Lung (tissue), 12 donors: ENCODE measurements around the gene CASS4. TPM values are rescaled to one million over a fixed set of nuclear protein-coding genes. Genes with fewer than 3 reads are reported as not detected.

Source experiments
- ATAC-seq: fragments of 200-7000 bp; cut with Tn5 transposase; one replicate; pipeline ENCODE4 v1.9.1; 2020; ENCODE audit warnings: moderate number of reproducible peaks; ENCODE audit not compliant: insufficient read depth, low FRiP score
- DNase-seq, 3 donors: peaks; one replicate each; pipeline ENCODE4 v3.0.0-alpha.2; 2013 to 2017
- H3K27ac ChIP-seq, 2 donors: one replicate each; pipeline ENCODE4 v1.5.1; 2013; ENCODE audit warnings: mild to moderate bottlenecking in 2 of 2, moderate library complexity in 2 of 2, control low read depth in 1 of 2, inconsistent platforms in 1 of 2, low read depth in 1 of 2, low read length in 1 of 2
- H3K27me3 ChIP-seq, 3 donors: one replicate each; pipeline ENCODE4 v1.5.1; 2013; ENCODE audit warnings: low read length in 2 of 3; ENCODE audit not compliant: control insufficient read depth in 3 of 3, insufficient read depth in 3 of 3
- H3K36me3 ChIP-seq, 4 donors: one replicate each; pipeline ENCODE4 v1.5.1; 2013; ENCODE audit warnings: low read length in 4 of 4, mild to moderate bottlenecking in 1 of 4, moderate library complexity in 1 of 4; ENCODE audit not compliant: control insufficient read depth in 4 of 4, insufficient read depth in 4 of 4
- H3K4me1 ChIP-seq, 5 donors: one replicate each; pipeline ENCODE4 v1.5.1; 2013; ENCODE audit warnings: low read length in 5 of 5, mild to moderate bottlenecking in 2 of 5, moderate library complexity in 1 of 5; ENCODE audit not compliant: control insufficient read depth in 5 of 5, insufficient read depth in 5 of 5
- H3K4me3 ChIP-seq: one replicate; pipeline ENCODE4 v1.5.1; 2013; ENCODE audit warnings: mild to moderate bottlenecking, control low read depth, moderate library complexity
- H3K9ac ChIP-seq, 2 donors: one replicate each; pipeline ENCODE4 v1.5.1; 2013; ENCODE audit warnings: low read length in 2 of 2, control low read depth in 1 of 2; ENCODE audit not compliant: insufficient read depth in 1 of 2
- H3K9me3 ChIP-seq, 4 donors: one replicate each; pipeline ENCODE4 v1.5.1; 2013; ENCODE audit warnings: low read length in 3 of 4, mild to moderate bottlenecking in 1 of 4, moderate library complexity in 1 of 4; ENCODE audit not compliant: control insufficient read depth in 4 of 4, insufficient read depth in 3 of 4
- CTCF ChIP-seq: IDR thresholded peaks from 2 replicates; pipeline ENCODE4 v1.5.1; 2012; ENCODE audit warnings: mild to moderate bottlenecking; ENCODE audit errors: control extremely low read depth, extremely low read depth
- WGBS, 2 donors: extraction: QIAGEN DNeasy Blood & Tissue Kit; methylation state at CpG; one replicate each; pipeline ENCODE4 v1.1.7; 2013; 5-methylcytosine and 5-hydroxymethylcytosine counted together
- polyA plus RNA-seq, 2 donors: library from polyadenylated mRNA; stranded (reverse); fragments of 200-250 nt; gene quantifications; one replicate each; pipeline ENCODE4 v1.2.1, GENCODE V29; 2013
- total RNA-seq, 2 donors: library from RNA; depleted of rRNA in 1 of 2; stranded (reverse); fragments of >200 nt in 1 of 2; gene quantifications; one replicate each; pipeline ENCODE4 v1.2.1, GENCODE V29; 2014 to 2021
- donor health status: control.
- donor health status: control.
- donor health status: Bipolar disorder and iron deficiency.
- donor health status: healthy.
- donor health status: DM: yes; HTN: yes; CAD: no.

The CASS4 gene
- total and polyA plus RNA-seq, 4 donors = 4.5 to 30.7 (median 14.8) TPM

- no peak for TF ChIP-seq CTCF
- H3K9me3 ChIP-seq = no peaks in the 10 kb centered on the region
- H3K4me3 ChIP-seq = no peak overlapping the region
- 20 to 31% methylated on average over 1 of the region's 1 CpG for WGBS, 2 donors
- DNase-seq = peak in 2 of 3 donors; percentile 16 to 67
- no peak overlapping the region for H3K9ac ChIP-seq
- ATAC-seq = no peak
- H3K27ac ChIP-seq = no peak overlapping the region
- no peaks in the 10 kb centered on the region for H3K27me3 ChIP-seq
- H3K36me3 ChIP-seq = peaks cover 0 to 11% (median 8%) of the 10 kb centered on the region in 4 donors
- H3K4me1 ChIP-seq = peaks cover 0 to 2% (median 0%) of the 10 kb centered on the region in 5 donors
These were observed 31.7 kb upstream of the CASS4 start for GRCh38 chr20:56380375-56380774.

DNA sequence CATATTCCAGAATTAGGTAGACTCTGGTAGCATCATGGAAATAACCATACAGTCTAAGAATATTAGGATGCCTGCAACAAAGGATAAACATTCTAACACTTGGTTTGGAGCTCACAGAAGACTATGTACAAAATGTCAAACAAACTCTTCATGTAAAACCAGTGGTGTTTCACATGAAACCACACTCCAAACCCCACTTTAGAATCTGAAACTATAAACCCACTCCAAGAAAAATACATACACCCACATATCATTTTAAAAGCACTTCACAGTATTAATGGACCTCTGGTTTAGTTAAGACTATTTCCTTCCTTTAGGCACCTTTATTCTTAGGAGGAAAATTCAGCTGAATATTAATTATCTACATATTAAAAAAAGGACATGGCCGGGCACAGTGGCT is 30.6 kb upstream of the CASS4 start:
- no peak for ATAC-seq

GRCh38 chr20:56382696-56383095 is 29.4 kb upstream of the CASS4 start:
- 76 to 88% methylated on average over 4 of the region's 4 CpGs for WGBS, 2 donors
- Histone ChIP-seq H3K4me1 (peaks cover 0 to 2% (median 0%) of the 10 kb centered on the region in 5 donors), H3K9me3 (no peaks in the 10 kb centered on the region), H3K9ac (no peak overlapping the region), H3K27ac (no peak overlapping the region), H3K27me3 (no peaks in the 10 kb centered on the region), H3K36me3 (peaks cover 0 to 20% (median 13%) of the 10 kb centered on the region in 4 donors), H3K4me3 (no peak overlapping the region)
- no peak for ATAC-seq
- peak in 1 of 3 donors; percentile 23 for DNase-seq
- no peak for TF ChIP-seq CTCF

More for the DNA sequence above, 30.6 kb upstream of the CASS4 start:
- H3K4me1 ChIP-seq = peaks cover 0 to 2% (median 0%) of the 10 kb centered on the region in 5 donors
- no peak overlapping the region for H3K27ac ChIP-seq
- no peaks in the 10 kb centered on the region for H3K27me3 ChIP-seq
- no peak for TF ChIP-seq CTCF
- no peak for DNase-seq
- no peaks in the 10 kb centered on the region for H3K9me3 ChIP-seq
- H3K9ac ChIP-seq = no peak overlapping the region
- WGBS, 2 donors = 84 to 93% methylated on average over 1 of the region's 1 CpG
- H3K4me3 ChIP-seq = no peak overlapping the region
- peaks cover 0 to 19% (median 13%) of the 10 kb centered on the region in 4 donors for H3K36me3 ChIP-seq

DNA sequence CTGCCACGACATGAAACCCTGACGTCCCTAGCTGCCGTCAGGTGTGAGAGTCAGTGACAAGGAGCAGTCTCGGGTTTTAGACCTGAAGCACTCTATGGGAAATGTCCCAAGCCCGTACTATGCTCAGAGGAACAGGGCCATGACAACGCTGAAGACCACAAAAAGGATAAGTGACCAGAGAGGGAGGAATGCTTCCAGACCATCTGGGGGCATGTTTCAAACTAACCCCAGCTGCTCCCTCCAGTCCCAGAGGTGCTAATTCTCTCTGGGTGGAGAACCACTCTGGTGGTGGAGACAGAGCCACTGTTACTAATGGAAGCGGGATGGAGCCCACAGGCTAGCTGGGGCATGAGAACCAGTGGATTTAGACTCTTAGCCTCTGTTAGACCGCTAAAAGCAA is 28.7 kb upstream of the CASS4 start:
- Histone ChIP-seq H3K9ac (no peak overlapping the region), H3K4me3 (no peak overlapping the region), H3K27me3 (no peaks in the 10 kb centered on the region), H3K27ac (no peak overlapping the region), H3K9me3 (no peaks in the 10 kb centered on the region), H3K36me3 (peaks cover 0 to 19% (median 13%) of the 10 kb centered on the region in 4 donors), H3K4me1 (peaks cover 0 to 2% (median 0%) of the 10 kb centered on the region in 5 donors)
- 94 to 95% methylated on average over 8 of the region's 8 CpGs for whole genome bisulfite sequencing, 2 donors
- no peak for DNase-seq
- no peak for TF ChIP-seq CTCF
- no peak for ATAC-seq
